Testis (tissue), 3 donors: Measurements from ENCODE around the gene CCDC30. TPM values are rescaled to one million over a fixed set of nuclear protein-coding genes. Genes with fewer than 3 reads are reported as not detected.

Source experiments
- DNase-seq: peaks from one replicate; pipeline ENCODE4 v3.0.0-alpha.2; 2019
- H3K27ac ChIP-seq, 2 donors: fragments of 200-600 bp; sonication (generic); one replicate each; pipeline ENCODE4 v1.5.1; 2019
- H3K27me3 ChIP-seq: fragments of 200-600 bp; sonication (generic); one replicate; pipeline ENCODE4 v1.5.1; 2019
- H3K36me3 ChIP-seq: fragments of 200-600 bp; sonication (generic); one replicate; pipeline ENCODE4 v1.5.1; 2017; ENCODE audit warnings: low read depth; ENCODE audit errors: missing control alignments
- H3K4me1 ChIP-seq: fragments of 200-600 bp; sonication (generic); one replicate; pipeline ENCODE4 v1.5.1; 2019
- H3K4me3 ChIP-seq, 2 donors: fragments of 200-600 bp; sonication (generic); one replicate each; pipeline ENCODE4 v1.5.1; 2017 to 2019
- H3K9me3 ChIP-seq: fragments of 200-600 bp; sonication (generic); one replicate; pipeline ENCODE4 v1.5.1; 2017
- CTCF ChIP-seq, 3 experiments: fragments of 450-650 bp in 2 of 3; fragments of 200-600 bp in 1 of 3; sonication (generic) in 1 of 3; IDR thresholded peaks; one replicate each; pipeline ENCODE4 v1.5.1; 2016 to 2019; ENCODE audit warnings: antibody characterized with exemption in 3 of 3, mild to moderate bottlenecking in 2 of 3, moderate library complexity in 1 of 3
- POLR2A ChIP-seq: fragments of 450-650 bp; IDR thresholded peaks from one replicate; pipeline ENCODE4 v1.6.1; 2017; ENCODE audit warnings: antibody characterized with exemption, mild to moderate bottlenecking, moderate library complexity
- WGBS, 2 donors: methylation state at CpG; one replicate each; pipeline ENCODE4 v1.1.5; 2018; 5-methylcytosine and 5-hydroxymethylcytosine counted together
- intact Hi-C: fragments of 100-400 bp; cut with DNase I; formaldehyde crosslinking; loops from one replicate; pipeline ENCODE4 v1.15.1; 2023; ENCODE audit warnings: low total_unique reads
- polyA plus RNA-seq: library from polyadenylated mRNA; stranded (reverse); fragments of 350-450 nt; fragmentation: Illumina TruSeq; extraction: RNeasy Lipid Tissue Mini Kit (QIAGEN cat#74804); gene quantifications from one replicate; pipeline ENCODE4 v1.2.3, GENCODE V29; 2014; ENCODE audit warnings: low read depth, low replicate concordance; ENCODE audit not compliant: insufficient read depth
- total RNA-seq, 2 donors: library from RNA; depleted of rRNA; stranded (reverse); fragments of >200 nt; gene quantifications; one replicate each; pipeline ENCODE4 v1.2.3, GENCODE V29; 2016

The CCDC30 gene
- total and polyA plus RNA-seq, 3 donors from 2014 or later, result 5.8 to 16.1 (median 14.6) TPM

GRCh38 chr1:42551180-42551579 is 88.1 kb downstream of the CCDC30 start:
- Histone ChIP-seq H3K4me3 (no peak overlapping the region), H3K27me3 (no peaks in the 10 kb centered on the region), H3K36me3 (no peaks in the 10 kb centered on the region), H3K4me1 (no peaks in the 10 kb centered on the region), H3K27ac (no peak overlapping the region), H3K9me3 (no peaks in the 10 kb centered on the region)
- WGBS, 2 donors, result 89 to 96% methylated on average over 3 of the region's 3 CpGs
- TF ChIP-seq POLR2A (no peak), CTCF (IDR thresholded peaks at IDR 0.05) (no peak)
- intact Hi-C loops, result no loop called here
- no peak for DNase-seq

GRCh38 chr1:42551590-42551989 is 88.5 kb downstream of the CCDC30 start:
- TF ChIP-seq POLR2A, result no peak
- TF ChIP-seq CTCF (IDR thresholded peaks at IDR 0.05), result no peak
- Histone ChIP-seq H3K9me3 (no peaks in the 10 kb centered on the region), H3K36me3 (no peaks in the 10 kb centered on the region), H3K27ac (no peak overlapping the region), H3K4me3 (no peak overlapping the region), H3K4me1 (no peaks in the 10 kb centered on the region), H3K27me3 (no peaks in the 10 kb centered on the region)
- WGBS, 2 donors, result 87 to 100% methylated on average over 3 of the region's 3 CpGs
- intact Hi-C loops, result no loop called here
- DNase-seq, result no peak

- intact Hi-C loops, result no loop called here
- Histone ChIP-seq H3K27ac (no peak overlapping the region), H3K4me1 (no peaks in the 10 kb centered on the region), H3K4me3 (no peak overlapping the region), H3K9me3 (no peaks in the 10 kb centered on the region), H3K27me3 (no peaks in the 10 kb centered on the region), H3K36me3 (no peaks in the 10 kb centered on the region)
- no peak for TF ChIP-seq POLR2A
- TF ChIP-seq CTCF (IDR thresholded peaks at IDR 0.05), result no peak
- WGBS, 2 donors, result 77 to 88% methylated on average over 4 of the region's 4 CpGs
- DNase-seq, result no peak
Observed at GRCh38 chr1:42552636-42553035, 89.5 kb downstream of the CCDC30 start.

DNA sequence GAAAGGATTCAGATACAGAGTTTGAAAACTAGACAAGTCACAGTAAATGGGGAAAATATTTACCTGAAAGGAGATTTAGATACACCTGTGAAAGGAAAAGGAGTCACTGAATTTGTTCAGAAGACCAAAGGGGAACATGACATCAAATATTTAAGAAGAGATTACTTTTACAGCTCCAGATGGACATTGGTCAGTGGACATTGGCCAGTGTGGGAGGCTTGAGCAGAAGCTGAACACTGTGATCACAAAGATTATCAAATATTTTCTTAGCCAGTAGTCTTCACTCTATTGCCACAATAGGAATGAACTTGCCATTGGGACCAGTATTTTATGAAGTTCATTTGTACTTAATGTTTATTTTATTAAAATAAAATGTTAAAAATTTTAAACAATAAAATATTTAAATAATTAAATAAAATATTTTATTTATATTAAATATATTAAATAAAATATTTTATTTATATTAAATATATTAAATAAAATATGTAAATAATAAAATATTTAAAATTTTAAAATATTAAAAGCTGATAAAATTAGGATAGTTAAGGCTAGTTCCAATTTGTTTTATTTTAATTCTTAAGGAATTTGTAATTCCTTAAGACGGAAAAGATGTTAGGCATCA is 94.3 kb downstream of the CCDC30 start:
- Histone ChIP-seq H3K36me3 (no peaks in the 10 kb centered on the region), H3K27me3 (no peaks in the 10 kb centered on the region), H3K4me1 (no peaks in the 10 kb centered on the region), H3K9me3 (no peaks in the 10 kb centered on the region), H3K4me3 (no peak overlapping the region), H3K27ac (no peak overlapping the region)
- WGBS, 2 donors, result 97 to 100% methylated on average over 1 of the region's 1 CpG
- TF ChIP-seq CTCF (IDR thresholded peaks at IDR 0.05) (no peak), POLR2A (no peak)
- no peak for DNase-seq
- intact Hi-C loops, result no loop called here

DNA sequence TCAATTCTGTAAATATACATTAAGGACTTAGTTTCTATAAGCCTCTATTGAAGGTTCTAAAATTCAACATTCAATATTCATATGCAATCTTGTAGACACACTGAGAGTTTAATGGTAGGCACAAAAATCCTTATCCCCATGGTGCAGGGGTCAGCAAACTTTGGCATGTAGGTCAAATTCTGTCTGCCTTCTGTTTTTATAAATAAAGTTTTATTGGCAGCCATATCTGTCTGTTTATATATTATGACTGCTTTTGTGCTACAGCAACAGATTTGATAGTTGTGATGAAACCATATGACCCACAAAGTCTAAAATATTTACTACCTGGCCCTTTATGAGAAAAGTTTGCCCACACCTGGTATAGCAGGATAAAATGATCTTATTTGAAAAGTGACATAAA is 104.0 kb downstream of the CCDC30 start:
- no peaks in the 10 kb centered on the region for H3K4me1 ChIP-seq
- H3K9me3 ChIP-seq, result no peaks in the 10 kb centered on the region
- H3K4me3 ChIP-seq, result no peak overlapping the region
- no peak overlapping the region for H3K27ac ChIP-seq
- TF ChIP-seq POLR2A (no peak), CTCF (IDR thresholded peaks at IDR 0.05) (no peak)
- intact Hi-C loops, result no loop called here
- DNase-seq, result no peak
- H3K36me3 ChIP-seq, result no peaks in the 10 kb centered on the region
- H3K27me3 ChIP-seq, result no peaks in the 10 kb centered on the region
